Measurements from ENCODE around the gene ADGRA1. TPM values are rescaled to one million over a fixed set of nuclear protein-coding genes. Genes with fewer than 3 reads are reported as not detected.

ADGRA1 gene
- total and polyA plus RNA-seq, 10 of the 15 experiments (the other 5 are each of a cell fraction or from before 2014, with no cell fraction given): not detected

- WGBS (ENCODE audit: insufficient coverage, insufficient replicate concordance, low lambda C conversion rate, missing lambda C conversion rate): 52% methylated on average over 17 of the region's 17 CpGs
- H4K20me1 ChIP-seq (ENCODE audit: control insufficient read depth, insufficient read depth): no peaks in the 10 kb centered on the region
- in situ Hi-C loops (cut with MboI): no loop called here
- SMC1A ChIA-PET (ENCODE audit: uncharacterized antibody, unreplicated experiment): no interaction called here
- BruUV-seq (replicated peaks): no TSS peak
- no peak overlapping the region for H2AFZ ChIP-seq (ENCODE audit: control insufficient read depth, low read depth, low read length)
- H3K27ac ChIP-seq (ENCODE audit: control insufficient read depth, insufficient read depth): no peak overlapping the region
- H3K36me3 ChIP-seq (ENCODE audit: control insufficient read depth in 2 of 2, insufficient read depth in 2 of 2, low read length in 1 of 2): no peaks in the 10 kb centered on the region
- POLR2A ChIA-PET: no interaction called here
- no peaks in the 10 kb centered on the region for H3K79me2 ChIP-seq (ENCODE audit: control insufficient read depth, insufficient read depth, low read length)
- H3K27me3 ChIP-seq (replicated peaks in 1 of 2; ENCODE audit: control insufficient read depth in 2 of 2, insufficient read depth in 2 of 2, low read length in 1 of 2): no peaks in the 10 kb centered on the region
- H3K9me3 ChIP-seq (replicated peaks; ENCODE audit: control insufficient read depth, insufficient read depth, low read length): no peaks in the 10 kb centered on the region; the same call in 2 of the 3 replicates
- no peak for FAIRE-seq
- CTCF ChIA-PET: no interaction called here
- no peak overlapping the region for H3K4me3 ChIP-seq
- no peak overlapping the region for H3K4me2 ChIP-seq (ENCODE audit: control insufficient read depth, insufficient read depth)
- H3K4me1 ChIP-seq (ENCODE audit: control insufficient read depth, insufficient read depth, low read length): no peaks in the 10 kb centered on the region
- RAD21 ChIA-PET (ENCODE audit: unreplicated experiment): no interaction called here
- TF ChIP-seq BACH1 (IDR thresholded peaks at IDR 0.05; ENCODE audit: borderline replicate concordance) (no peak), ZNF207 (IDR thresholded peaks at IDR 0.05; ENCODE audit: borderline replicate concordance) (no peak), CHD4 (IDR thresholded peaks at IDR 0.05) (no peak), PBX3 (IDR thresholded peaks at IDR 0.05; ENCODE audit: insufficient replicate concordance, low read depth, low read length) (no peak), EED (IDR thresholded peaks at IDR 0.05; ENCODE audit: low read depth) (no peak), IRF4 (IDR thresholded peaks at IDR 0.05; ENCODE audit: low read depth, low read length) (no peak), FOXK2 (IDR thresholded peaks at IDR 0.05) (no peak), SPI1 (IDR thresholded peaks at IDR 0.05; ENCODE audit: borderline replicate concordance, insufficient read depth, low read depth, low read length) (no peak), USF2 (IDR thresholded peaks at IDR 0.05; ENCODE audit: borderline replicate concordance, low read depth, low read length) (no peak), SMAD1 (IDR thresholded peaks at IDR 0.05; ENCODE audit: low read depth, partially characterized antibody) (no peak), JUND (IDR thresholded peaks at IDR 0.05; ENCODE audit: low read depth, low read length) (no peak), HCFC1 (IDR thresholded peaks at IDR 0.05; ENCODE audit: low read length) (no peak)
- no peak overlapping the region for H3K9ac ChIP-seq (ENCODE audit: control insufficient read depth, insufficient read depth, low read length)
- no peak for ATAC-seq
- intact Hi-C loops (cut with micrococcal nuclease; ENCODE audit: unreplicated experiment): no loop called here
- no peak for DNase-seq (ENCODE audit: low read depth, low spot score)
These were observed 3.2 kb upstream of the ADGRA1 start for GRCh38 chr10:133084491-133084890.
